Iris pigment epithelial cell (primary cell): ENCODE measurements around the gene NACC2.

Experiments
- DNase-seq: peaks from one replicate; pipeline ENCODE4 v3.0.0-alpha.2; 2011; ENCODE audit warnings: low read depth

Gene NACC2

GRCh38 chr9:136129176-136129575 is 34.1 kb upstream of the NACC2 start:
- DNase-seq = no peak

DNA sequence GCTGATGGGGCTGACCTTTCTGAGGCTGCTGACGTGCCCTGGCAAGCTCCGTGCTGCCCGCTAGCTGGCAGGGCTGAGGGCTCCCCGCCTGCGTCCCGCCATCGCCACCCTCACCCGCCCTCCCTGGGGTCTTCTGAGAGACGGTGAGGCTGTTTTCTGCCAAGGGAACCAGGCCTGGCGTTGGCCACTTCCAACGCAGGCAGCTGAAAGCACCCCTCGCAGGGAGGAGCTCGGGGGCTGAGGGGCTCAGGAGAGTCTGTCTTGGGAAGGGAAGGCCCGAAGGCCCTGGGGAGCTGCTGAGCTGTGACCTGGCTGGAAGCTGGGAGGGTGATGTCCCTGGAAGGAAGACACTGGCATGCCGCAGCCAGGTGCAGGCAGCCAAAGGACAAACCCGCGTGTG is 33.3 kb upstream of the NACC2 start:
- DNase-seq = no peak

- no peak for DNase-seq
Measured at GRCh38 chr9:136127313-136127712, 32.2 kb upstream of the NACC2 start.

GRCh38 chr9:136124976-136125692 is 30.0 kb upstream of the NACC2 start:
- DNase-seq = no peak

- DNase-seq = peak; percentile 39
Measured at GRCh38 chr9:136122425-136123383, 27.6 kb upstream of the NACC2 start.

DNA sequence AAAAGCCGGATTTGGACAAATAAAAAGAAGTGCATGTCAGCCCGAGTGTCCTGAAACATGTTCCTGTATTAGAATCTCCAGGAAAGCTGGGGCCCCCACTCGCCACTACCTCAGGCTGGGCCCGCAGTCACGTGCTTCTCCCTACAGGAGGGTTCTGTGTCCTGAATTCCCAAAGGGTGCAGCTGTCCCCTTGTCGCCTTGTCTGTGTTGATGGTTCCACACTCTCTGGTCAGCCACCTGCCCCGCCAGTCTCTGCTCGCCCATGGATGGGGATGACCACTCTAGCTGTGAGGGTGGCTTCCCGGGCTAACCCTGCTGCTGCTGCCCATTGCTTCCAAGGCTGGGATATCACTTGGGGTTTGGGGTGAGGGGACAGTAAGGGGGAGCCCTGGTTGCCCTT is 26.7 kb upstream of the NACC2 start:
- DNase-seq = no peak

- DNase-seq = no peak
Measured at GRCh38 chr9:136120438-136120844, 25.4 kb upstream of the NACC2 start.

- DNase-seq = no peak
Measured at GRCh38 chr9:136119883-136120393, 24.8 kb upstream of the NACC2 start.

DNA sequence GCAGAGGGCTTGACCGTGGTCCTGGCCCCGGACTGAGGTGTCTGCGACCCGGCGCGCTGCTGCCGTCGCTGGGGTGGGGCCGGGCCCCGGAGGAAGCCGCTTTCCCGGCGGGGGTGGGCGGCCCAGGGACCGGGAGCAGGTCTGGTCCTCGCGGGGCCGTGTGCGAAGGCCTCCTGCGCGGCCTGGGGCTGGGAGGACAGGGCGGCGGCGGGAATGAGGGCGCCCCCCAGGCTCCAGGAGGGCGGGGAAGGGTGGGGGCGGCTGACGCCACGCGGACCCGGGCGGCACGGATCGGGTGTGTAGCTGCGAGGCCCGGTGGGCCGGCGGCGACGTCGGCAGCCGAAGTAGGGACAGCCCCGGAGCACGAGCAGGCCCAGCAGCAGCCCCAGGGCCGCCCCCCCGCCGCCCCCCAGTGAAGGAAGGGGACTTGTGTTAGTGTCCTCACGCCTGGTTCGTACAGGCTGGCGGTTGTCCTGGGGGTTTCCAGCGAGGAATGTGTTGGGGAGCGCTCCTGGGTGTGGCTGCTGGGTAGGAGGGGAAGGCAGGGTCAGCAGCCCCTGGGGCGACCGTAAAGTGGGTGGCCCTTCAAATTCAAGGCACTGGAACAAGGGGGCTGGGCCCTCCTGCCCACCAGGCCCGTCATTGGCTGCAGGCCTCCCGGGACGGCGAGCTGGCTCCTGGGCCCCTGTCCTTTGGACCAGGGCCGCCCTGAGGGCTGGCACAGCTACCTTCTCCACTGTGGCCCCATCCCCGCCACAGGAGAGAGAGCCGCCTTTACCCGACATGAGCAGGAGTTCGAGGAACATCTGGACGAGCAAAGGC is 24.2 kb upstream of the NACC2 start:
- peak; percentile 33 for DNase-seq

DNA sequence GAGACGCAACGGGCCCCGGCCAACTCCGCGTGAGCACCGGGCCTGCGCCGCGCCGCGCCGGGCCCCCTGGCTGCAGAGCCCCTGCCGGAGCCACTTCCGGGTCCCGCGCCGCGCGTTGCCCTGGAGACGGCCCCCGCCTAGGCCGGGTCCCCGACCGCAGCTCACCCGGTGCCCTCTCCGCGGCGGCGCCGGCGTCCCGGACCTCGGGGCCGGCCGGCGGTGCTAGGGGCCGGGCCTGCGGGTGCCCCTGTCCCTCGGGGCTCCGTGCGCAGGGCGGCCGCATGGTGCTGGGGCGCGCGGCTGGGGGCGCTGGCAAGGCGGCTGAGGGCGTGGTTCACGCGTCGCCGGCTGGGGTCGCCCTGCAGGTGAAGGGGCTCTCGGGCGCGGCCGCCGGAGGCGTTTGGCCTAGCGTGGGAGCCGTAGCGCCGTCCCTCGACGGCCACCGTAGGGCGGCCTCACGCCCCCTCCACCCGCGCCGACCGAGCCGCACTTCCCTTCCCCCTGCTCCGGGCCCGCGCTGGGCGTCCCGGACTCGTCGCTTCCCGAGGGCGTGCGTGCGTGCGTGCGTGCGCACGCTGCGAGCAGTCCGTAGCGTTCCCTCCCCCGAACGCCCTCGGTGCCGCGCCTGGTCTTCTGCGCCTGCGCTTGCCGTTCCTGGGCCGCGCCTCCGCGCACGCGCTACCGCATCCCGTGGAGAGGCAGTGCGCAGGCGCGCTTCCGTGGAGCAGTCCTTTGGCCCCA is 23.4 kb upstream of the NACC2 start, which contains the start of gene TMEM250:
TMEM250 (minus strand) TSS at position 556 of the 741 bp plus-strand sequence. CDS start 1,975 bp downstream, outside the sequence.
- peak; percentile 96 for DNase-seq

GRCh38 chr9:136117916-136118319 is 22.8 kb upstream of the NACC2 start:
- DNase-seq = no peak

GRCh38 chr9:136117291-136117915 is 22.3 kb upstream of the NACC2 start:
- DNase-seq = no peak

- no peak for DNase-seq
Measured at GRCh38 chr9:136116360-136117098, 21.4 kb upstream of the NACC2 start.

DNA sequence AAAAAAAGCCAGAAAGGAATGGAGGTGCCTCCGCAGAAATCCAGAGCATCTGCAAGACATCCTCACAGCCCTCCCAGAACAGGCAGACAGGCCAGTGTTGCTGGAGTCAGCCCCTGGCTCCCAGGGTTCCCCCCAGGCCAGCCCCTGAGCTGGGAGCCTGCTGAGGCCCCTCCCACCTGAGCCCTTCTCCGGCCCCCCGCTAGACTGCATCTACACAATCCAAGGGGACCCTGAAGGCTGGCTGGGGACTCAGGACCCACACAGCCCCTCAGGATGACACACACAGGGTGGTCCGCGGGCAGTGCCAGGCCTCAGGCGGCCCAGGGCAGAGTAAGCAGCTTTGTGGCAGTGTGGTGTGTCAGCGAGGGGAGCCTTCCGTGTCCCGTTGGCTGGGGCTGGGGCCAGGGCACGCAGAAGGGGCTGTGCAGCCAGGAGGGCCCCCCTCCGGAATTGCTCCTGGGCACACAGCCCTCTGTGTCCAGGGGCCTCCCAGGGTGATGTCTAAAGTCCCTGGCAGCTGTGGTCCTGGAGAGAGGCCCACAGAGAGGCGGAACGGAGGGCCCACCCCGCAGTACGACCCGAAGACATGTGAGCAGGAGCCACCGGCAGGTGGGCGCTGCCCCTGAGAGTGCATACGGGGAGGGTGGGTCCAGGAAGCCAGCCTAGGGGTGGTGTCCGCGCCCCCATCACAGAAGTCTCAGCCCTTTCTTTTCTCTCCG is 20.7 kb upstream of the NACC2 start:
- no peak for DNase-seq

GRCh38 chr9:136115206-136115605 is 20.1 kb upstream of the NACC2 start:
- no peak for DNase-seq

DNA sequence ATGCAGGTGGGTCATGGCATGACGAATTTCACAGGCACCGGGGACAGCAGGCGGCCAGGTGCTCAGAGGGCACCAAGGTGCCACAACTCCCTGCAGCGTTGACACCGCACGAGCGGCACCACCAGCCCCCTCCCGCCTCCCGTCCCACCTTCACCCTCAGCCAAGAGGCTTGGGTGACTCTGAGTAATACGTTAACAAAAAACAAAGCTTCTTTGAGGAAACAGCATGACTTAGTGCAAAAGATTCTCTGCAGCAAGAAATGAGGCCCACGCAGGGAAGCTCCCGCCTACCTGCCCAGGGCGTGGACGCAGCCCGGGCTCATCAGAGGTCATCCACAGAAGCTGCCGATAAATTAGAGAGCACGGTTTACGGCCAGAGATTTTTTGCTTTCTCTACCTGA is 19.5 kb upstream of the NACC2 start:
- DNase-seq = no peak

GRCh38 chr9:136112541-136112940 is 17.5 kb upstream of the NACC2 start:
- no peak for DNase-seq

- no peak for DNase-seq
Measured at GRCh38 chr9:136111910-136112309, 16.8 kb upstream of the NACC2 start.

DNA sequence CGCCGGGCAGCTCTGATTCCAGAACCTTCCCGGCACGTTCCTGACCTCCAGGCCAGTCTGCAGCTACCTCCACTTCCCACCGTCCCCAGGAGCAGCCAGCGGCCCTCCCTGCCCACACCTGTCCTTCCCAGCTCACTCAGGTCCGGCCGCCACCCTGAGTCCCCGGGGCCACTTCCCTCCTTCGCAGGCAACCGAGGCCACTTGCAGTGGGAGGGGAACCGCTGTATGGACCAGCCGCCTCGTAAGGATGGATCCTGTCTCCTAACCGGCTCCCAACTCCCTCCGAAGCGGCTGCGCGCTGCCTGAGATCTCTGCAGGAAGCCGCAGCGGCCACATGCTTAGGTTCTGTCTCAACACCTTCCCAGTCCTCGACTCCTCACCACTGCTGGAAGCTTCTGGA is 16.1 kb upstream of the NACC2 start:
- no peak for DNase-seq
